ENCODE measurements around the gene SUN3.

The SUN3 gene

DNA sequence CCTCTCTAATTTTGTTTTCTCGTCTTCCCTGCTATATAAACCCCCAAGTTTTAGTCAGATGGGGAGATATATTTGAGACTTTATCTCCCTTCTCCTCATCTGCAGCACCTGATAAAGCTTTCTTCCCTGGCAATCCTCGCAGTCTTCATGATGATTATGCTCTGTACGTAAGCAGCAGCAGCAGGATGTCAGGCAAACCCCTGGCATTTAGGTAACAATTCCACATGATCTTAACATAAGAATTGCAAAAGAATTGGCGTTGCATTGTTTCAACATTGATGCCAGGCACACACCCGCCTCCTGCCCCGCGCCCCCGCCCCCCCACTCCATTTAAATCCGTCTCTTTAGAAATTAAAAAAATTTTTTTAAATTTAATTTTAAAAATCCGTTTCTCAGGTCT is 86.8 kb downstream of the SUN3 start:
- TF ChIP-seq, protein P1, sequence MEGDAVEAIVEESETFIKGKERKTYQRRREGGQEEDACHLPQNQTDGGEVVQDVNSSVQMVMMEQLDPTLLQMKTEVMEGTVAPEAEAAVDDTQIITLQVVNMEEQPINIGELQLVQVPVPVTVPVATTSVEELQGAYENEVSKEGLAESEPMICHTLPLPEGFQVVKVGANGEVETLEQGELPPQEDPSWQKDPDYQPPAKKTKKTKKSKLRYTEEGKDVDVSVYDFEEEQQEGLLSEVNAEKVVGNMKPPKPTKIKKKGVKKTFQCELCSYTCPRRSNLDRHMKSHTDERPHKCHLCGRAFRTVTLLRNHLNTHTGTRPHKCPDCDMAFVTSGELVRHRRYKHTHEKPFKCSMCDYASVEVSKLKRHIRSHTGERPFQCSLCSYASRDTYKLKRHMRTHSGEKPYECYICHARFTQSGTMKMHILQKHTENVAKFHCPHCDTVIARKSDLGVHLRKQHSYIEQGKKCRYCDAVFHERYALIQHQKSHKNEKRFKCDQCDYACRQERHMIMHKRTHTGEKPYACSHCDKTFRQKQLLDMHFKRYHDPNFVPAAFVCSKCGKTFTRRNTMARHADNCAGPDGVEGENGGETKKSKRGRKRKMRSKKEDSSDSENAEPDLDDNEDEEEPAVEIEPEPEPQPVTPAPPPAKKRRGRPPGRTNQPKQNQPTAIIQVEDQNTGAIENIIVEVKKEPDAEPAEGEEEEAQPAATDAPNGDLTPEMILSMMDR (IDR thresholded peaks at IDR 0.05; ENCODE audit: control insufficient read depth, extremely low read depth, insufficient read depth), result no peak
- no peak for DNase-seq (ENCODE audit: low read depth)
- no peak overlapping the region for H3K4me3 ChIP-seq (ENCODE audit: low read depth, low read length)

DNA sequence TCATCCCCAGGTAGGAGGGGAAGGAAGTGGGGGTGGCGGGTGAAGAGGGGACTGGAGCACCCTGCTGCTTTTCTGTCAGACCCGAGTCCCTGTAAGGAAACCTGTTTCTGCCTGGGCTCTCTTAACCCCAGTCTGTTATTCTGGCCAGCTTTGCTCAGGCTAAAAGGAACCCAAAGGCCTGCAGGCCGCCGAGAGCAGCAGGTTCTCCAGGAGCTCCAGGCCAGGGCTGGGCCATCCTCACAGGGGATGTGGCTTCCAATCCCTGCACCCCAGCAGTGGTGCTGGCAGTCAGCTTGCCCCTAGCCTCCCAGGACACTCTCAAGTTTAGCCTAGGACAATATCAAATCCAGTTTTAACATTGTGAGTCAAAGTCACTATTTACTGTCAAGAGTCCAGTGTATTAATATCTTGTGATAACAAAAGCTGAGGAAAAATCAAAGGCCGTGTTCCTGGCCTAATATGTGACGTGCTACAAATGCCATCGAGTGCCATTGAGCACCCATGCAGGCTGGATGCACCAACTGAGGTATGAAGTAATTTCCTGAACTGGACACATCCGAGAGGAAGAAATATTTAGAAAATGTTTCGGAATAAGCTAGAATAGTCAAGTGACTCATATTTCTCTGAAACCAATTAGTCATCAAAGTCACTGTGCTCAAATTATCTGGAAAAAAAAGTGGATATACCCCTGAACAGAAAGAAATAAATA is 87.6 kb downstream of the SUN3 start:
- no peak overlapping the region for H3K4me3 ChIP-seq (ENCODE audit: low read depth, low read length)
- TF ChIP-seq, protein P1 (IDR thresholded peaks at IDR 0.05; ENCODE audit: control insufficient read depth, extremely low read depth, insufficient read depth), result no peak
- DNase-seq (ENCODE audit: low read depth), result no peak

DNA sequence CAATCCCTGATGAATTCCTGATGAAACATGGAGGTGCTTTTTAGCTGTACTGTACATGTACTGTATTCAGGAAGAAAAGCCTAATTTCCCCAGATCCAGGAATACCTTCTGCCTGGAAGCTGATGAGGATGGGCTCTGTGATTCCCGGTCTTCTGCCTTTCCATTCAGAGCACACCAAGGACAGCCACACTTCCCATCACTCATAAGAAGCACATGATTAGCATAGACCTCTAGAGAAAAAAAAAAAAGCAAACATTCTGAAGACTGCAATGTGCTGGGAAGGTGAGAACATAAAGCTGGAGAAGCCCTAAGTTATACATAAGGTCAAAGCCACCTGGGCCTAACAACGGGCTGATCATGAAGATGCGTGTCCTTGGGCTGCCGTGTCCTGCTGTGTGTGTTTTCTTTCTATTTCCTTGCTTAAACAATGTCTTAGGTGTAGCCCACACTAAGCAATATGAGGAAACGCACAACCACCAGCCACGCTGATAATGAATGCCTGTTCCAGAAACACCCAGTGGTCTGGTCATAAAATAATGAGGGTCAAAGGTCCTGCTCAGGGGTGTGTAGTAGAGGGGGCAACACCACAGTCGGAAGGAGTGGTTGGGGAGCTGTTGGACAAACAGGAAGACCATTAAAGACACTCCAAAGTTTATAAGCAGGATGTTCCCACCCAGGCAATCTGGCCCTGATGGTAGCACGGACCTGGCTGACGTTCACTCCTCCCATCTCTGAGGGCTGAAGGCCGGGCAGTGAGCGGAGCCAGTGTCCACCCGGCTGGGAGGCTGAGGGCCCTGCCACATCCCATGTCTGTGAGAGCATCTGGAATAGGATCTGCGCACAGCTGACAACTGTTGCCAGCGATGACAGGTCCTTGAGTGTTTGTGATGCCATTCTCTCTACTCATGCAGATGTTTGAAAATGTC is 88.6 kb downstream of the SUN3 start:
- no peak overlapping the region for H3K4me3 ChIP-seq (ENCODE audit: low read depth, low read length)
- DNase-seq (ENCODE audit: low read depth), result no peak
- TF ChIP-seq, protein P1 (IDR thresholded peaks at IDR 0.05; ENCODE audit: control insufficient read depth, extremely low read depth, insufficient read depth), result no peak

DNA sequence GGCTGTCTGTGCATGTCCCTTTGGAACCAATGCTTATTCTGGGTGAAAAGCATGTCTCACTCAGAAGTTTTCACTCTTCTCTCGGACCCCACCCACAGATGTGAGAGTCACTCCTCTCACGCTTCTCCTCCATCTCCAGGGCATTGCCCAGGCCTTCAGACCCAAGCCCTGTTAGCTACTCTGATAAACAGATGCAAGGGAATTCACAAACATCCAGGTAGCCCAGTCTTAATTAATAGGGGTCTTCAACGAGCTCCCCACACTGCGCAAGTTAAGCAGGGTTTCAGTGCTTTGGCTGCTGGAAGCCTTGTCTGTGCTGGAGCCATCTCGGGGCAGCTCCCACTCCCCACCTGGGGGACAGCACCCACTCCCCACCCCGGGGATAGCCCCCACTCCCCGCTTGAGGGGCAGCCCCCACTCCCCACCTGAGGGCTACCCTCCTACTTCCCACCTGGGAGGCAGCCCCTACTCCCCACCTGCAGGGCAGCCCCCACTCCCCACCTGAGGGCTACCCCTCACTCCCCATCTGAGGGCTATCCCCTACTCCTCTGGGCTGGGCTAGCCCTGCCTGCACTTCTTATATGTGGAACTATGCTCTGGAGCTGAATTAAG is 89.4 kb downstream of the SUN3 start:
- no peak overlapping the region for H3K4me3 ChIP-seq (ENCODE audit: low read depth, low read length)
- no peak for DNase-seq (ENCODE audit: low read depth)
- TF ChIP-seq, protein P1 (IDR thresholded peaks at IDR 0.05; ENCODE audit: control insufficient read depth, extremely low read depth, insufficient read depth), result no peak

DNA sequence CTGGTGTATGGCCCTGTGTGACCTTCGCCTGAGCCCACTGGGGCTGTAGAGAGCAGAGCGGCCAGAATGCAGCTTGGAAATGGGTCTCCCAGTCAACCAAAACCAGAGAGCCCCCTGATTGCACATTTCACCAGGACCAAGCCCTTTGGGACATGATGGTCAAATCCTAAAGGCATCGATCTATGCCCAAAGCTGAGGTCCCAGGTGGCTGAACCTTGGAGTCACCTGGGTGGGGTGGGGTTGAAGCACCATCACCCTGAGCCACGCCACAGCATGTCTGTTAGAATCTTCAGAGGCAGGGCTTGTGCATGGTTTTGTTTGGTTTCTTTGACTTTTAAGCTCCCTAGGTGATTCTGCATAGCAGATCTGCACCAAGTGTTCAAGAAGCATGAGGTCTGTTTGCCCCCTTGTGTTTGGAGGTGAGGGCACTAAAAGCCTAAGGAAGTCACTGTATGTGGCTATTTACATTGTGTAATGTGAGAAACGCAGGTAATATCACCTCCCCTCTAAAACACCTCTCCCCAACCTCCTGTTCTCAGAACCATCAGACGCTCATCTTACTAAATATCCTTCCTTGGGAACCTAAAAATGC is 90.2 kb downstream of the SUN3 start:
- H3K4me3 ChIP-seq (ENCODE audit: low read depth, low read length), result no peak overlapping the region
- DNase-seq (ENCODE audit: low read depth), result peak; percentile 4
- TF ChIP-seq, protein P1 (IDR thresholded peaks at IDR 0.05; ENCODE audit: control insufficient read depth, extremely low read depth, insufficient read depth), result 0 out of 2 replicates have a peak, but pooled peaks have one; percentile 22

DNA sequence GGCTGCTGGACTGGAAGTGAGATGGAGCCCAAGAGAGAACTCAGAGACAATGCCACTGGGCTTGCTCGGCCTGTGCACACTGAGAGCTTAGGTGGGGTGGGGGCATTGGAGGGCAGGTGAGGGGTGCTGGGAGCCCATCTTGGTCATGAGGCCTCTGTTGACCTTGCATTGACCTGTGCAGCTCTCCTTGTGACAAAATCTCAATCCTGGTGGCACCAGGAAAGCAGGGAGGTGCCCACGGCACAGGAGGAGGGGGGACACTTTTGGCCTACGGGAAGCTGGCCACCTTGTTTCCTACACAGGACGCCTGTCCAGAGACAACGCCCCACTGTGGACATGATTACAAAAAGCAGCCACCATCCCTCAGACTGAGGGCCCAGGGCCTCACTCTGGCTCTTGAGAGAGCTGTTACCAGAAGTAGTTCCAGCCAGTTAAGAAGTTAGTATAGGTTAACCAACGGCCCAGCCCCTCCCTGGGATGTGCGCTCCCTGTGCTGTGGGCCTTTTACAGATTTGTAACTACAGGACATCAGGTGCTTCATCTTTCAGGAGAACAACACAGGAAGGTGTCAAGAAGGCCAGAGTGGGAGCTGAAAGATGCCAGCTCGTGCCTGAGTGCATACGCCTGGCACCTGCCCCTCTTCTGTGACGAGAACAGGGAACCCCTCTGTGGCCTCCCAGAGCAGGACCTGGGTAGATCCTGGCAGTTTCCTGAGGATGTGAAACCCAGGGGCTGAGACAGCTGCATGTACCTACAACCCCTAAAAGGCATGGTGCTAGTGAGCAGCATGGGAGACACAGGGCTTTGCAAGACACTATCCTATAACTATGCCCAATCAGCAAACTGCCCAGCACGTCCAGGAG is 91.0 kb downstream of the SUN3 start:
- TF ChIP-seq, protein P1 (IDR thresholded peaks at IDR 0.05; ENCODE audit: control insufficient read depth, extremely low read depth, insufficient read depth), result no peak
- H3K4me3 ChIP-seq (ENCODE audit: low read depth, low read length), result no peak overlapping the region

More for the DNA sequence above, 91.0 kb downstream of the SUN3 start:
- no peak for DNase-seq (ENCODE audit: low read depth)
